Breast epithelium (tissue), 3 donors: ENCODE measurements around the gene NEURL1.

Experiments
- POLR2A ChIP-seq: fragments of 450-650 bp; IDR thresholded peaks from one replicate; pipeline ENCODE4 v1.6.1; 2016; ENCODE audit warnings: antibody characterized with exemption, mild to moderate bottlenecking, moderate library complexity
- POLR2AphosphoS5 ChIP-seq, 3 donors: sonication (generic); formaldehyde crosslinking; IDR thresholded peaks; one replicate each; pipeline ENCODE4 v1.6.1; 2017; ENCODE audit warnings: antibody characterized with exemption in 3 of 3
- TF ChIP-seq, protein P1 (sequence below), 3 donors: fragments of 450-650 bp; IDR thresholded peaks; one replicate each; pipeline ENCODE4 v1.5.1; 2016 to 2017; ENCODE audit warnings: antibody characterized with exemption in 3 of 3, mild to moderate bottlenecking in 3 of 3, moderate library complexity in 3 of 3

DNA sequence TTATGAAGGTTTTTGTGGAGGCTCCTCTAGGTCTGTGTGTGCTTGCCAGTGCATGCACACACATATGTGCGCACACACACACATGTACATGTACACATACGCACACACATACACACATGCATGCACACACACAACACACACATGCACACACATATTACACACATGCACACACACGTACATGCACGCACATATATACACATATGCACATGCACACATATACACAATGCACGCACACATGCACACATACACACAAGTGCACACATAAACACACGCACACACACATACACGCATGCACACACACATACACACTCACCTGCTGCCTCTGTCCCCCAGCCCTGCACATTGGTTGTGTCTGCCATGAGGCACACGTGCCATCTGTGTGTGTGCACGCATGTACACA, 66.3 kb downstream of the NEURL1 start:
- TF ChIP-seq, protein P1, sequence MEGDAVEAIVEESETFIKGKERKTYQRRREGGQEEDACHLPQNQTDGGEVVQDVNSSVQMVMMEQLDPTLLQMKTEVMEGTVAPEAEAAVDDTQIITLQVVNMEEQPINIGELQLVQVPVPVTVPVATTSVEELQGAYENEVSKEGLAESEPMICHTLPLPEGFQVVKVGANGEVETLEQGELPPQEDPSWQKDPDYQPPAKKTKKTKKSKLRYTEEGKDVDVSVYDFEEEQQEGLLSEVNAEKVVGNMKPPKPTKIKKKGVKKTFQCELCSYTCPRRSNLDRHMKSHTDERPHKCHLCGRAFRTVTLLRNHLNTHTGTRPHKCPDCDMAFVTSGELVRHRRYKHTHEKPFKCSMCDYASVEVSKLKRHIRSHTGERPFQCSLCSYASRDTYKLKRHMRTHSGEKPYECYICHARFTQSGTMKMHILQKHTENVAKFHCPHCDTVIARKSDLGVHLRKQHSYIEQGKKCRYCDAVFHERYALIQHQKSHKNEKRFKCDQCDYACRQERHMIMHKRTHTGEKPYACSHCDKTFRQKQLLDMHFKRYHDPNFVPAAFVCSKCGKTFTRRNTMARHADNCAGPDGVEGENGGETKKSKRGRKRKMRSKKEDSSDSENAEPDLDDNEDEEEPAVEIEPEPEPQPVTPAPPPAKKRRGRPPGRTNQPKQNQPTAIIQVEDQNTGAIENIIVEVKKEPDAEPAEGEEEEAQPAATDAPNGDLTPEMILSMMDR (IDR thresholded peaks at IDR 0.05), result no peak
- TF ChIP-seq POLR2AphosphoS5 (IDR thresholded peaks at IDR 0.05), result no peak
- no peak for TF ChIP-seq POLR2A
